Muscle layer of duodenum (tissue), 2 donors: ENCODE measurements around the gene CEND1.
A peak's percentile ranks its signal among the peaks of the same experiment; 100 is the strongest.

Source experiments
- H3K27ac ChIP-seq: one replicate; pipeline ENCODE4 v1.7.0; 2013; ENCODE audit warnings: mild to moderate bottlenecking, low read length
- H3K27me3 ChIP-seq: one replicate; pipeline ENCODE4 v1.7.0; 2013; ENCODE audit warnings: low read depth, mild to moderate bottlenecking, control low read depth, low read length
- H3K36me3 ChIP-seq, 2 donors: one replicate each; pipeline ENCODE4 v1.7.0; 2013; ENCODE audit warnings: low read length in 2 of 2, control low read depth in 1 of 2, mild to moderate bottlenecking in 1 of 2; ENCODE audit not compliant: insufficient read depth in 2 of 2, control insufficient read depth in 1 of 2
- H3K4me1 ChIP-seq, 2 donors: one replicate each; pipeline ENCODE4 v1.7.0; 2013; ENCODE audit warnings: low read length in 2 of 2, mild to moderate bottlenecking in 2 of 2, control low read depth in 1 of 2, moderate library complexity in 1 of 2; ENCODE audit not compliant: insufficient read depth in 2 of 2, control insufficient read depth in 1 of 2
- H3K4me3 ChIP-seq, 2 donors: one replicate each; pipeline ENCODE4 v1.7.0; 2013; ENCODE audit warnings: low read length in 2 of 2, low read depth in 1 of 2, mild to moderate bottlenecking in 1 of 2
- H3K9me3 ChIP-seq, 2 donors: one replicate each; pipeline ENCODE4 v1.7.0; 2013; ENCODE audit warnings: low read length in 2 of 2, control low read depth in 1 of 2, mild to moderate bottlenecking in 1 of 2; ENCODE audit not compliant: control insufficient read depth in 1 of 2
- donor health status: healthy.

Gene CEND1

GRCh38 chr11:763549-764321 is 26.2 kb downstream of the CEND1 start:
- H3K27ac ChIP-seq: no peak overlapping the region
- H3K9me3 ChIP-seq: no peaks in the 10 kb centered on the region
- H3K4me1 ChIP-seq: peaks cover 0 to 5% of the 10 kb centered on the region in 2 donors
- no peak overlapping the region for H3K4me3 ChIP-seq
- H3K27me3 ChIP-seq: no peaks in the 10 kb centered on the region
- H3K36me3 ChIP-seq: peaks cover 34 to 70% of the 10 kb centered on the region in 2 donors

GRCh38 chr11:763073-763463 is 26.8 kb downstream of the CEND1 start:
- no peak overlapping the region for H3K27ac ChIP-seq
- H3K9me3 ChIP-seq: no peaks in the 10 kb centered on the region
- H3K27me3 ChIP-seq: no peaks in the 10 kb centered on the region
- no peak overlapping the region for H3K4me3 ChIP-seq
- H3K36me3 ChIP-seq: peaks cover 34 to 71% of the 10 kb centered on the region in 2 donors
- H3K4me1 ChIP-seq: peaks cover 0 to 5% of the 10 kb centered on the region in 2 donors

DNA sequence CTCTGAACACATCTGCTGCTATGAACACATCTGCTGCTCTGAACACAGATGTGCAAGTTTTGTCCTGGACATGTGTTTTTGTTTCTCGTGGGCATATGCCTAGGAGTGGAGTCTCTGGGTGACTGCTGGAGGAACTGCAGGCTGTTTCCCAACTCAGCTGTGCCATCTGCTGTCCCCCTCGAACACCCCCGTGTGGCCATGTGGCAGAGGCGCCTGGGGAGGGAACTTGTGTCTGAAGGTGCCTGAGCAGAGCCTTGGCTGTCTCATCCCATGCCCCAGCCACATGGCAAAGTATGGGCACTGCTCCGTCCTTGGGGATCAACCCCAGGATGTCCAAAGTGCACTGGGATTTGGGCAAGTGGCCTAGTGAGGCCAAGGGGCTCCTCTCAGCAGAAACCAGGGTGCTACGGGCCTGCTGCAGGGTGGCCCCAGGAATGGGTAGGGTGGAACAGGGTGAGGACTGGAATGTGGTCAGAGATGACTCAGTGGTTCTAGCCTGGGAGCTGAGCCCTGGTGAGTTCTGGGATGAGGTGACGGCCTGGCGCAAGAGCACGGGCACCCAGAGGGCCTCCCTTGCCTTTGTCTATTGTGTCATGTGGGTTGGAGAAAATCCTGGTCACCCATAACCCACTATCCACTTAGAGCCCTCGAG is 27.3 kb downstream of the CEND1 start:
- no peak overlapping the region for H3K27ac ChIP-seq
- H3K36me3 ChIP-seq: peaks cover 34 to 72% of the 10 kb centered on the region in 2 donors
- H3K4me3 ChIP-seq: no peak overlapping the region
- H3K4me1 ChIP-seq: peaks cover 0 to 5% of the 10 kb centered on the region in 2 donors
- no peaks in the 10 kb centered on the region for H3K9me3 ChIP-seq
- H3K27me3 ChIP-seq: no peaks in the 10 kb centered on the region

- Histone ChIP-seq H3K9me3 (no peaks in the 10 kb centered on the region), H3K4me1 (peaks cover 0 to 5% of the 10 kb centered on the region in 2 donors), H3K27me3 (no peaks in the 10 kb centered on the region), H3K36me3 (peaks cover 30 to 71% of the 10 kb centered on the region in 2 donors), H3K27ac (no peak overlapping the region), H3K4me3 (no peak overlapping the region)
Measured at GRCh38 chr11:761526-762108, 28.3 kb downstream of the CEND1 start.

DNA sequence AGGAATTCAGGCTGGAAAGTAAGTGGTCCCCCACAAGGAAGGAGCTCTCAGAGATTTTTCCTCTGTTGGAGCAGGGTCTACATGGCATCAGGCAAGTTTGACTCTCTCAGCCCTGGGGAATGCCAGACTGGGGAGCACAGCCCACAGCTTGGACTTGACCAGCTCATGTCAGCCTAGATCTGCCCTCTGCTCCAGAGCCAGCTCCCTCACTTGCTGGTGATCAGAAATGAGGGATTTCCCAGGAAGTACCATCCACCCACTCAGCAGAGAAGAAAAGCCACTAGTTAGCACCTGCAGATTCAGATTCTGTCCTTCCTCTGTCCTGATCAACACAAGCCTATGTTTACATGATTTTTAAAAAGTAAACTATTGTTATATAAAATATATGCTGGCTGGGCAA is 29.7 kb downstream of the CEND1 start:
- H3K4me1 ChIP-seq: peaks cover 0 to 5% of the 10 kb centered on the region in 2 donors
- no peaks in the 10 kb centered on the region for H3K27me3 ChIP-seq
- H3K4me3 ChIP-seq: no peak overlapping the region
- H3K27ac ChIP-seq: no peak overlapping the region
- H3K9me3 ChIP-seq: no peaks in the 10 kb centered on the region
- H3K36me3 ChIP-seq: peaks cover 29 to 72% of the 10 kb centered on the region in 2 donors

GRCh38 chr11:749731-750130 is 40.2 kb downstream of the CEND1 start:
- Histone ChIP-seq H3K9me3 (no peaks in the 10 kb centered on the region), H3K27ac (no peak overlapping the region), H3K36me3 (peaks cover 0 to 6% of the 10 kb centered on the region in 2 donors), H3K27me3 (no peaks in the 10 kb centered on the region), H3K4me3 (no peak overlapping the region), H3K4me1 (peaks cover 8 to 12% of the 10 kb centered on the region in 2 donors)

- peak overlapping the region; percentile 24 for H3K27ac ChIP-seq
- H3K36me3 ChIP-seq: peaks cover 0 to 6% of the 10 kb centered on the region in 2 donors
- peaks cover 8 to 12% of the 10 kb centered on the region in 2 donors for H3K4me1 ChIP-seq
- no peaks in the 10 kb centered on the region for H3K9me3 ChIP-seq
- peak overlapping the region; percentile 67 to 89 for H3K4me3 ChIP-seq
- H3K27me3 ChIP-seq: no peaks in the 10 kb centered on the region
Measured at GRCh38 chr11:748007-748359, 41.9 kb downstream of the CEND1 start.

GRCh38 chr11:747158-748006 is 42.5 kb downstream of the CEND1 start, which contains the start of gene TALDO1:
TALDO1 (plus strand) TSS chr11:747464; CDS start chr11:747482, 18 bp downstream.
- H3K4me3 ChIP-seq: peak within 1 kb of the TSS; percentile 67 to 89
- H3K4me1 ChIP-seq: peaks cover 8 to 12% of the 10 kb centered on the region in 2 donors
- H3K36me3 ChIP-seq: peaks cover 0 to 1% of the 10 kb centered on the region in 2 donors
- H3K9me3 ChIP-seq: no peaks in the 10 kb centered on the region
- H3K27ac ChIP-seq: peak within 1 kb of the TSS; percentile 24
- no peaks in the 10 kb centered on the region for H3K27me3 ChIP-seq

GRCh38 chr11:746289-747157 is 43.4 kb downstream of the CEND1 start:
- H3K36me3 ChIP-seq: no peaks in the 10 kb centered on the region
- H3K9me3 ChIP-seq: no peaks in the 10 kb centered on the region
- H3K4me1 ChIP-seq: peaks cover 8 to 12% of the 10 kb centered on the region in 2 donors
- H3K27ac ChIP-seq: peak overlapping the region; percentile 16
- no peaks in the 10 kb centered on the region for H3K27me3 ChIP-seq
- H3K4me3 ChIP-seq: peak overlapping the region; percentile 46 to 89

- Histone ChIP-seq H3K27ac (no peak overlapping the region), H3K4me3 (no peak overlapping the region), H3K36me3 (no peaks in the 10 kb centered on the region), H3K27me3 (no peaks in the 10 kb centered on the region), H3K4me1 (peaks cover 8 to 12% of the 10 kb centered on the region in 2 donors), H3K9me3 (no peaks in the 10 kb centered on the region)
Measured at GRCh38 chr11:745428-745827, 44.5 kb downstream of the CEND1 start.
